Endothelial cell of umbilical vein (primary cell): Measurements from ENCODE around the gene HOXB3.

Experiments
- CTCF ChIP-seq, 2 donors: IDR thresholded peaks; 1 replicate in 1 of 2; 2 replicates in 1 of 2; pipeline ENCODE4 v1.5.1; 2011; ENCODE audit warnings: low read length in 2 of 2, mild to moderate bottlenecking in 2 of 2, moderate library complexity in 2 of 2, control low read depth in 1 of 2, inconsistent platforms in 1 of 2, low read depth in 1 of 2; ENCODE audit not compliant: insufficient read depth in 1 of 2; ENCODE audit errors: extremely low read depth in 1 of 2
- EZH2 ChIP-seq: IDR thresholded peaks from 2 replicates; pipeline ENCODE4 v1.6.1; 2012; ENCODE audit warnings: borderline replicate concordance, low read depth, mild to moderate bottlenecking, moderate library complexity, low read length, inconsistent platforms; ENCODE audit not compliant: severe bottlenecking

- TF ChIP-seq CTCF (IDR thresholded peaks at IDR 0.05; ENCODE audit: extremely low read depth in 1 of 2, insufficient read depth in 1 of 2, low read depth in 1 of 2, low read length in 2 of 2) (no peak), EZH2 (no peak)
These were observed 18.1 kb downstream of the HOXB3 start for GRCh38 chr17:48571826-48572417.
